GM21381 (cell line): ENCODE results near the gene SPHK1.

ENCODE experiments used
- ATAC-seq: cut with Tn5 transposase; IDR thresholded peaks from one replicate; pipeline ENCODE4 v1.9.1; 2021; ENCODE audit warnings: mild to moderate bottlenecking, moderate library complexity; ENCODE audit not compliant: unreplicated experiment

SPHK1 gene

GRCh38 chr17:76384987-76385891 is 830 bp downstream of the SPHK1 start:
- no peak for ATAC-seq

- ATAC-seq = no peak
Observed at GRCh38 chr17:76385892-76386786, 1.7 kb downstream of the SPHK1 start.

GRCh38 chr17:76386966-76387765 is 2.8 kb downstream of the SPHK1 start:
- ATAC-seq = no peak

GRCh38 chr17:76388966-76389888 is 4.8 kb downstream of the SPHK1 start:
- no peak for ATAC-seq

DNA sequence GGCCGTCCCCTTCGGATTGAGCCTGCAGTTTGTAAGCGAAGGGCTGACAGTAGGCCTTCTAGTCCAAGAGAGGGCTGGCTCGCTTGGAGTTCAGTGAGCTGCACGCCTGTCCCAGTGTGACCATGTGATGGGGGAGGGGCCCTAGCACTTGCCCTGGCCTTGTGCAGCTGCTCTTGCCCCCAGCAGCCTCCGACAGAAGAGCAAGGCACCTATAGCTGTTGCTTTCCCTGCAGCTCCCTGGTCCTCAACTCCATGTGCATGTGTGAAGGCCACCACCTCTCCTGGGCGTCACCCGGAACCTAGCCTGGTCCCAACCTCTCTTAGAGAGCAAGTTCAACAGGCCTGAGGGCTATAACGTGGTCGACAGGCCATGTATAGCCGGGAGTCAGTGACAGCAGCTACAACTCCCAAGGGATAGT is 5.6 kb downstream of the SPHK1 start:
- ATAC-seq = no peak

- no peak for ATAC-seq
Observed at GRCh38 chr17:76391200-76391715, 6.8 kb downstream of the SPHK1 start.

GRCh38 chr17:76394166-76394565 is 9.8 kb downstream of the SPHK1 start:
- no peak for ATAC-seq

DNA sequence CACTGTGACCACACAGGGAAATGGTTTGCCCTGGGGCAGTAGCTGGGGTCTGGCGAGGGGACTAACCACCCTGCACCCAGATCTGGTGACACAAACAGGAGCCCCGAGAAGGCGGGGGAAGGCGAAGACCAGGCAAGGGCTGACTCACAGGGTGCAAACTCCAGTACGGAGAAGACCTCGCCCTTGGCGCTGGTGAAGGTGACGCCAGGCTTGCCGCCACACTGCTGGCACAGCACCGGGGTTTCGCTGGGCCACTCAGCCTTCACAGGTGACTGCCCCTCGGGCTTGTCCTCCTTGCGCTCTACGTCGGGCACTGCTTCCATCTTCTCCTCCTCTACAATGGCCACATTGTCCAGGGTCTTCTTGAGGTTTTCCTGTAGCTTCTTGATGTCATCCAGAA is 11.6 kb downstream of the SPHK1 start:
- no peak for ATAC-seq

GRCh38 chr17:76397184-76397583 is 12.8 kb downstream of the SPHK1 start:
- no peak for ATAC-seq

DNA sequence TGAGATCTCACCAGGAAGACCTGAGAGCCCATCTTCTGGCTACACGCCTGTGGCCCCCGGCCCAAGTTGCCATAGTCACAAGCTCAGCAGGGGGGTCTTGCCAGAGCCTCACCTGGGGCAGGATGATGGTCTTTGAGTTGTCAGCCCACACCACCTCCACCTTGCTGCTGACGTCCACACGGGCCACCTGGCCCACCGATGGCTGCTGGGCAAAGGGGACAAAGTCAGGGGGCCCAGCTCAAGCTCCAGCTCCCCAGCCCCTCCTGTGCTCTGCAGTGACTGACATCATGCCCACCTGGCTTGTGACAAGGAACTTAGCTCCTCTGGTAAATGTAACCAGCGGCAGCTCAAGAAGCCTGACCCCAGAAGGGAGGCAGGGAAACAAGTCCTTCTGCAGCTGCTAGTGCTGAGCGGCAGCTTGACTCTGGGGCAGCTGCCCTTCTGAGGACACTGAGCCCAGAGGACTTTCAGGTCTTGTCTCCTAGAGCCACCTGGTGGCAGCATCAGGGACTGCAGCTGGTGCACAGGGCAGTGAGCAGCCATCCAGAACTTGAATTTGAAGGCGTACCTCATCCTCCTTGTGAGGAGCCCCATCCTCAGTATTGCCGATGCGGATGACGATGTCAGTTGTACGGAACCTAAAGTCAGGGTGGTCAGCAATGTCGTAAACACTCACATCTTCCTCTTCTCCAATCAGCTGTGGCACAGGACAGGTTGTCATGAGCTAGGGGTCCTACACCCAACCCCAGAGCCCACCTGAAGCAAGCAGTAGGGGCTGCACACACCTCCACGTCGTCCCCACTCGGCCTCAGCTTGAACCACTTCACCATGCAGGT is 13.5 kb downstream of the SPHK1 start:
- ATAC-seq = no peak

- ATAC-seq = no peak
Observed at GRCh38 chr17:76398523-76399174, 14.2 kb downstream of the SPHK1 start.

- ATAC-seq = no peak
Observed at GRCh38 chr17:76399175-76400172, 15.1 kb downstream of the SPHK1 start.

DNA sequence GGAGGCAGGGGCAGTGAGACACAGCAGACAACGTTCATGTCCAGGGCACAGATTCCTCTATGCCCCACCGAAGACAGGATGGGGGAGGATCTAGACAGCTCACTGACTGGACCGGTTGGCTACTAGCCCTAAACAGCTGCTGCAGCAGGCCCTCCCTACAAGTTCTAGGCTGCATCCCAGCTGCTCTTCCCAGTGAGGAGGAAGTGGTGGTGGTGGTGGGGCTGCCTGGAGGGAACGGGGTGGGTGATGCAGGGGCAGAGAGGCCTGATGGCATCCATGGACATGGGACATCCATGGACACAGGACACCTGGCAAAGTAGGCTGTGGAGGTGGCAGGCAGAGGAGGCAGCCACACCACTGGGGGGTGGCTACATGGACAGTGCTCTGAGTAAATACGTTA is 18.3 kb downstream of the SPHK1 start:
- ATAC-seq = no peak

DNA sequence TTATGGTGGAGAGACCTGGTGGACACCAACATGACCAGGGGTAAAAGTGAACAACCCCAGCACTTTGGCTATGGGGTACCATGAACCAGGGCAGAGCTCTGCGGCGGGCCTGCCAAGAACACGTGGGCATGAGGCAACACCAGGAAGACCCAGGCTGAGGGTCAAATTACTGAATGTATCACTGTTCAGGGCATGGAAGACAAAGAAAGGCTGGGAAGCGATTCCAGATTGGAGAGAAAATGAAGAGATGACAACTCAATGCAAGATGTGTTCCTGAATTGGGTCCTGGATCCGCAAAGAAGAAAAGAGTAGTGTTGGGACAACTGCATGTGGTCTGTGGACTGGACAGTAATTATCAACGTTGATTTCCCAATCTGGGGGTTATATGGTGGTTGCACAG is 19.8 kb downstream of the SPHK1 start:
- no peak for ATAC-seq

- ATAC-seq = no peak
Observed at GRCh38 chr17:76404976-76405563, 20.7 kb downstream of the SPHK1 start.

DNA sequence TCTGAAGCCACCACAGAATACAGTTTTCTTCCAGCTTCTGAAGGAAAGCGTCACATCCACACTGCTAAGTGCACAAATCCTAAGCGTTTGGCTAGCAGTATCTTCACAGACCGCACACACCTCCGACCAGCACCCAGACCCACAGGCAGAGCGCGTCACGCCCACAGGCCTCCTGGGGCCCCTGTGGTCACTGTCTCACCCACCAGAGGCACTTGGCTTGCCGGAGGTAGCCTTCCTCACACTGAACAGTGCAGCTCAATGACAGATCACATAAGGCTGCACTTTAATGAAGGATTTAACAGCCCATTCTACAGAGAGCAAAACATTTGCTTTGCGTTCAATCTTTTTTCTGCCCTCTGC is 21.2 kb downstream of the SPHK1 start:
- ATAC-seq = no peak
